Forelimb muscle (tissue), 1 donor: ENCODE data around the gene ENTPD5. TPM values are rescaled to one million over a fixed set of nuclear protein-coding genes. Genes with fewer than 3 reads are reported as not detected.
"Not testable (repeated sequence)": the region's sequence is repeated elsewhere in the genome, so short reads cannot be mapped to it uniquely, and the experiment has no call there.

Experiments
- DNase-seq: peaks from one replicate; pipeline ENCODE4 v3.0.0-alpha.2; 2013; ENCODE audit warnings: low read depth
- polyA plus RNA-seq: library from polyadenylated mRNA; unstranded; fragments of 120-200 nt; gene quantifications from one replicate; pipeline ENCODE4 v1.2.1, GENCODE V29; 2013; ENCODE audit not compliant: insufficient read length

The ENTPD5 gene
- polyA plus RNA-seq, 1 donor: 15.6 TPM

- no peak for DNase-seq
Measured at GRCh38 chr14:73945159-73945670, 73.9 kb downstream of the ENTPD5 start.

GRCh38 chr14:73944432-73945158, 74.5 kb downstream of the ENTPD5 start:
- no peak for DNase-seq

GRCh38 chr14:73943083-73943482, 76.0 kb downstream of the ENTPD5 start:
- no peak for DNase-seq

- no peak for DNase-seq
Measured at GRCh38 chr14:73942180-73942579, 76.9 kb downstream of the ENTPD5 start.

- DNase-seq: no peak
Measured at GRCh38 chr14:73937012-73937411, 82.1 kb downstream of the ENTPD5 start.

GRCh38 chr14:73936548-73936947, 82.5 kb downstream of the ENTPD5 start:
- DNase-seq: no peak

- DNase-seq: no peak
Measured at GRCh38 chr14:73935666-73936065, 83.4 kb downstream of the ENTPD5 start.

- no peak for DNase-seq
Measured at GRCh38 chr14:73924337-73924736, 94.8 kb downstream of the ENTPD5 start.

GRCh38 chr14:73919457-73919856, 99.6 kb downstream of the ENTPD5 start:
- DNase-seq: not testable (repeated sequence)

GRCh38 chr14:73916324-73916723, 102.8 kb downstream of the ENTPD5 start:
- no peak for DNase-seq

GRCh38 chr14:73913256-73913655, 105.8 kb downstream of the ENTPD5 start:
- no peak for DNase-seq

GRCh38 chr14:73909681-73910080, 109.4 kb downstream of the ENTPD5 start:
- no peak for DNase-seq

Other genes starting within 250 kb of the ENTPD5 start
- 13.5 TPM for gene PTGR2, start 167.5 kb downstream of the ENTPD5 start, polyA plus RNA-seq
- gene ZNF410, start 132.4 kb downstream of the ENTPD5 start, polyA plus RNA-seq: 33.1 TPM
- 7.4 TPM for gene FAM161B, start 69.2 kb downstream of the ENTPD5 start, polyA plus RNA-seq
- 44.7 TPM for gene COQ6, start 69.0 kb downstream of the ENTPD5 start, polyA plus RNA-seq
- 6.6 TPM for gene BBOF1, start 61 bp upstream of the ENTPD5 start, polyA plus RNA-seq
- gene ALDH6A1, start 65.2 kb upstream of the ENTPD5 start, polyA plus RNA-seq: 13.2 TPM
- 8.8 TPM for gene LIN52, start 65.7 kb upstream of the ENTPD5 start, polyA plus RNA-seq
- not detected for gene VSX2, start 220.2 kb upstream of the ENTPD5 start, polyA plus RNA-seq